Calu3 (cell line): Measurements from ENCODE around the gene VWF. TPM values are rescaled to one million over a fixed set of nuclear protein-coding genes. Genes with fewer than 3 reads are reported as not detected.

ENCODE experiments used
- BruUV-seq: library from RNA; stranded (reverse); fragments of 400-500 nt; replicated peaks from 2 replicates; lab custom pipeline; 2021; lab: Mats Ljungman, UMichigan
- CTCF ChIA-PET: fragments of 300-600 bp; sonication (Branson Sonifier 250); formaldehyde crosslinking; loops from one replicate; lab custom pipeline; 2022; ENCODE audit warnings: antibody characterized with exemption; lab: Charles Lee
- DNase-seq: peaks from one replicate; pipeline ENCODE4 v3.0.0; 2022
- H3K27ac Mint-ChIP-seq: one replicate; pipeline ENCODE4 v1.8.0; 2022; ENCODE audit warnings: mixed read lengths; ENCODE audit not compliant: unreplicated experiment
- H3K27me3 Mint-ChIP-seq: one replicate; pipeline ENCODE4 v1.8.0; 2022; ENCODE audit warnings: mixed read lengths; ENCODE audit not compliant: unreplicated experiment
- H3K36me3 Mint-ChIP-seq: one replicate; pipeline ENCODE4 v1.8.0; 2022; ENCODE audit warnings: mild to moderate bottlenecking, moderate library complexity, mixed read lengths; ENCODE audit not compliant: insufficient read depth, unreplicated experiment
- H3K4me1 Mint-ChIP-seq: one replicate; pipeline ENCODE4 v1.8.0; 2022; ENCODE audit warnings: mild to moderate bottlenecking, low read depth, mixed read lengths; ENCODE audit not compliant: unreplicated experiment
- H3K4me3 Mint-ChIP-seq: one replicate; pipeline ENCODE4 v1.8.0; 2022; ENCODE audit warnings: mild to moderate bottlenecking, low read depth, moderate library complexity, mixed read lengths; ENCODE audit not compliant: unreplicated experiment
- H3K9me3 Mint-ChIP-seq: one replicate; pipeline ENCODE4 v1.8.0; 2022; ENCODE audit warnings: low read depth, mixed read lengths; ENCODE audit not compliant: unreplicated experiment
- CTCF ChIP-seq: fragments of 200-600 bp; IDR thresholded peaks from one replicate; pipeline ENCODE4 v1.8.0; 2022; ENCODE audit warnings: antibody characterized with exemption; ENCODE audit not compliant: unreplicated experiment
- intact Hi-C: fragments of 100-400 bp; cut with micrococcal nuclease; formaldehyde crosslinking; loops from one replicate; pipeline ENCODE4 v1.10.0; 2022; ENCODE audit not compliant: unreplicated experiment
- total RNA-seq: library from RNA; stranded (reverse); gene quantifications from 2 replicates; pipeline ENCODE4 v1.2.3, GENCODE V29; 2022

The VWF gene
- total RNA-seq, 1 experiment from 2014 or later = not detected

- H3K4me1 Mint-ChIP-seq = no peaks in the 10 kb centered on the region
- BruUV-seq = no TSS peak
- no peak for TF ChIP-seq CTCF
- intact Hi-C loops = no loop called here
- no peaks in the 10 kb centered on the region for H3K36me3 Mint-ChIP-seq
- no peak for DNase-seq
- no peak overlapping the region for H3K27ac Mint-ChIP-seq
- no peaks in the 10 kb centered on the region for H3K9me3 Mint-ChIP-seq
- H3K27me3 Mint-ChIP-seq = peaks cover 73% of the 10 kb centered on the region
- H3K4me3 Mint-ChIP-seq = no peak overlapping the region
- CTCF ChIA-PET = no interaction called here
Observed at GRCh38 chr12:5900533-5901205, 223.8 kb downstream of the VWF start.

- no peak for DNase-seq
- H3K27ac Mint-ChIP-seq = no peak overlapping the region
- intact Hi-C loops = no loop called here
- no TSS peak for BruUV-seq
- CTCF ChIA-PET = no interaction called here
- H3K4me1 Mint-ChIP-seq = no peaks in the 10 kb centered on the region
- H3K36me3 Mint-ChIP-seq = no peaks in the 10 kb centered on the region
- peaks cover 67% of the 10 kb centered on the region for H3K27me3 Mint-ChIP-seq
- TF ChIP-seq CTCF = no peak
- no peak overlapping the region for H3K4me3 Mint-ChIP-seq
- H3K9me3 Mint-ChIP-seq = no peaks in the 10 kb centered on the region
Observed at GRCh38 chr12:5900076-5900475, 224.4 kb downstream of the VWF start.

- no peak for DNase-seq
- TF ChIP-seq CTCF = no peak
- no peaks in the 10 kb centered on the region for H3K9me3 Mint-ChIP-seq
- H3K27ac Mint-ChIP-seq = no peak overlapping the region
- H3K4me3 Mint-ChIP-seq = no peak overlapping the region
- no peaks in the 10 kb centered on the region for H3K36me3 Mint-ChIP-seq
- CTCF ChIA-PET = no interaction called here
- intact Hi-C loops = no loop called here
- no TSS peak for BruUV-seq
- no peaks in the 10 kb centered on the region for H3K4me1 Mint-ChIP-seq
- H3K27me3 Mint-ChIP-seq = peaks cover 63% of the 10 kb centered on the region
Observed at GRCh38 chr12:5899675-5900074, 224.8 kb downstream of the VWF start.

- TF ChIP-seq CTCF = no peak
- H3K4me3 Mint-ChIP-seq = no peak overlapping the region
- no peaks in the 10 kb centered on the region for H3K9me3 Mint-ChIP-seq
- CTCF ChIA-PET = interaction anchor here (0.6 kb wide), 1 partner anchor 134 kb away, joined by 4 read pairs; no protein-coding TSS in a partner anchor
- H3K4me1 Mint-ChIP-seq = no peaks in the 10 kb centered on the region
- peaks cover 55% of the 10 kb centered on the region for H3K27me3 Mint-ChIP-seq
- BruUV-seq = no TSS peak
- H3K27ac Mint-ChIP-seq = no peak overlapping the region
- DNase-seq = no peak
- intact Hi-C loops = no loop called here
- H3K36me3 Mint-ChIP-seq = no peaks in the 10 kb centered on the region
Observed at GRCh38 chr12:5898874-5899273, 225.6 kb downstream of the VWF start.

Other genes starting within 250 kb of the VWF start
- not detected in 2 replicates for gene ANO2, start 179.4 kb downstream of the VWF start, total RNA-seq
- 124 and 128 TPM in 2 replicates for gene CD9, start 75.7 kb upstream of the VWF start, total RNA-seq
- 25.1 and 32.3 TPM in 2 replicates for gene PLEKHG6, start 186.0 kb upstream of the VWF start, total RNA-seq
- gene TNFRSF1A, start 217.4 kb upstream of the VWF start, total RNA-seq = 76.7 and 79.3 TPM in 2 replicates